Neural cell (in vitro differentiated cells): ENCODE measurements around the gene BCL2L2. TPM values are rescaled to one million over a fixed set of nuclear protein-coding genes. Genes with fewer than 3 reads are reported as not detected.
"Not testable (repeated sequence)": the region's sequence is repeated elsewhere in the genome, so short reads cannot be mapped to it uniquely, and the experiment has no call there.

Experiments
- H2AFZ ChIP-seq: fragments of 200-600, 300-800 bp; sonication (generic), shearing (Covaris generic); 2 replicates; pipeline ENCODE4 v1.6.0; 2014; ENCODE audit warnings: low read depth, mild to moderate bottlenecking, antibody characterized with exemption, low read length, moderate library complexity
- H3F3A ChIP-seq: fragments of 200-600 bp; shearing (Covaris generic); 2 replicates; pipeline ENCODE4 v1.6.1; 2016; ENCODE audit warnings: mild to moderate bottlenecking, moderate library complexity, mixed read lengths, antibody characterized with exemption, low read length; ENCODE audit not compliant: insufficient read depth, poor library complexity, severe bottlenecking
- H3K27ac ChIP-seq: fragments of 200-600, 300-800 bp; sonication (generic), shearing (Covaris generic); 2 replicates; pipeline ENCODE4 v1.5.1; 2014; ENCODE audit warnings: mild to moderate bottlenecking, low read length, moderate library complexity
- H3K27me3 ChIP-seq: fragments of 300-800, 200-600 bp; sonication (generic), shearing (Covaris generic); 2 replicates; pipeline ENCODE4 v1.6.0; 2014; ENCODE audit warnings: mild to moderate bottlenecking, low read depth, low read length, moderate library complexity; ENCODE audit not compliant: insufficient read depth
- H3K36me3 ChIP-seq: fragments of 300-800, 200-600 bp; sonication (generic), shearing (Covaris generic); 2 replicates; pipeline ENCODE4 v1.5.1; 2014; ENCODE audit warnings: mild to moderate bottlenecking, antibody characterized with exemption, low read length, moderate library complexity; ENCODE audit not compliant: insufficient read depth
- H3K4me2 ChIP-seq: fragments of 300-800, 200-600 bp; sonication (generic), shearing (Covaris generic); 2 replicates; pipeline ENCODE4 v1.6.0; 2014; ENCODE audit warnings: mild to moderate bottlenecking, low read length
- H3K4me3 ChIP-seq: fragments of 300-800, 200-600 bp; sonication (generic), shearing (Covaris generic); 2 replicates; pipeline ENCODE4 v1.5.1; 2014; ENCODE audit warnings: mild to moderate bottlenecking, low read length, moderate library complexity
- H3K79me2 ChIP-seq: fragments of 200-600 bp; shearing (Covaris generic); replicated peaks from 2 replicates; pipeline ENCODE4 v1.6.0; 2014; ENCODE audit warnings: mild to moderate bottlenecking, low read length, moderate library complexity; ENCODE audit not compliant: insufficient read depth
- H3K9ac ChIP-seq: fragments of 300-800, 200-600 bp; sonication (generic), shearing (Covaris generic); 2 replicates; pipeline ENCODE4 v1.6.1; 2016; ENCODE audit warnings: mild to moderate bottlenecking, low read length, mixed read lengths
- H3K9me2 ChIP-seq: fragments of 200-600 bp; shearing (Covaris generic); 2 replicates; pipeline ENCODE4 v1.6.1; 2016; ENCODE audit warnings: mild to moderate bottlenecking, low read length, mixed read lengths; ENCODE audit not compliant: insufficient read depth
- H3K9me3 ChIP-seq: fragments of 200-600, 300-800 bp; sonication (generic), shearing (Covaris generic); 2 replicates; pipeline ENCODE4 v1.6.1; 2016; ENCODE audit warnings: mild to moderate bottlenecking, mixed run types, low read length, moderate library complexity, mixed read lengths
- H4K20me1 ChIP-seq: fragments of 200-600 bp; shearing (Covaris generic); 2 replicates; pipeline ENCODE4 v1.6.1; 2016; ENCODE audit warnings: mild to moderate bottlenecking, mixed run types; ENCODE audit not compliant: insufficient read depth
- EP300 ChIP-seq: fragments of 450-650 bp; conservative IDR thresholded peaks from 2 replicates; pipeline ENCODE4 v1.6.1; 2014; ENCODE audit warnings: antibody characterized with exemption, mild to moderate bottlenecking, moderate library complexity; ENCODE audit not compliant: poor library complexity, severe bottlenecking
- EZH2 ChIP-seq: fragments of 200-600, 300-800 bp; shearing (Covaris generic), sonication (generic); IDR thresholded peaks from 2 replicates; pipeline ENCODE4 v1.6.1; 2014; ENCODE audit warnings: antibody characterized with exemption, low read length, borderline replicate concordance, mild to moderate bottlenecking; ENCODE audit not compliant: insufficient read depth, poor library complexity, severe bottlenecking
- MXI1 ChIP-seq: fragments of 450-650 bp; conservative IDR thresholded peaks from 2 replicates; pipeline ENCODE4 v1.6.1; 2014; ENCODE audit warnings: antibody characterized with exemption, mild to moderate bottlenecking; ENCODE audit not compliant: poor library complexity, severe bottlenecking
- POLR2AphosphoS5 ChIP-seq: IDR thresholded peaks from 2 replicates; pipeline ENCODE4 v1.6.1; 2012
- RAD21 ChIP-seq: fragments of 450-650 bp; conservative IDR thresholded peaks from 2 replicates; pipeline ENCODE4 v1.6.1; 2014; ENCODE audit warnings: antibody characterized with exemption, mild to moderate bottlenecking, moderate library complexity
- SMC3 ChIP-seq: fragments of 450-650 bp; conservative IDR thresholded peaks from 2 replicates; pipeline ENCODE4 v1.6.1; 2014; ENCODE audit warnings: antibody characterized with exemption, mild to moderate bottlenecking, moderate library complexity; ENCODE audit not compliant: poor library complexity
- TAF1 ChIP-seq: IDR thresholded peaks from 2 replicates; pipeline ENCODE4 v1.6.1; 2012; ENCODE audit warnings: low read depth
- polyA plus RNA-seq: library from polyadenylated mRNA; depleted of rRNA; stranded (reverse); fragments of >200 nt; gene quantifications from 2 replicates; pipeline ENCODE4 v1.2.3, GENCODE V29; 2014
- TF ChIP-seq, protein P1 (sequence below): IDR thresholded peaks from 2 replicates; pipeline ENCODE4 v1.6.1; 2012; ENCODE audit warnings: borderline replicate concordance
- TF ChIP-seq, protein P2 (sequence below): fragments of 450-650 bp; IDR thresholded peaks from 2 replicates; pipeline ENCODE4 v1.5.1; 2014; ENCODE audit warnings: antibody characterized with exemption, mild to moderate bottlenecking, moderate library complexity; ENCODE audit not compliant: poor library complexity, severe bottlenecking

Gene BCL2L2
- polyA plus RNA-seq, 1 donor from 2014 or later = 35.8 TPM

DNA sequence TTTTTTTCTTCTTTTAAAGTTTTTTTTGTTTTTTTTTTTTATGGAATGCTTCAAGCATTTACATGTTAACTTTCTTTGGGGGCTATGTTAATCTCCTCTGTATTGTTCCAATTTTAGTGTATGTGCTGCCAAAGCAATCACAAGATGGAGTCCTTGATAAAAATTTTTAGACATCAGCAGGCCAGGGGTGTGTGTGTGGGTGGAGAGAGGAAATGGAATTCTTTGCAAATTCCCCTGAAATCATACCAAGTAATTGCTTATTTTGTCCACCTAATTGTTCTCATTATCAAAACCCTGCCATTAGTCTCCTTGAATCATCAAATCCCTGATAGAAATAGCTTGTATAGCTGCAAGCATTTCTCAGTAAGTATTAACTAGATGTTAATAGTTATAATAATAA lies 47.2 kb upstream of the BCL2L2 start:
- Histone ChIP-seq H4K20me1 (no peaks in the 10 kb centered on the region), H3K27ac (no peak overlapping the region), H3K27me3 (no peaks in the 10 kb centered on the region), H2AFZ (no peak overlapping the region), H3K4me3 (no peak overlapping the region), H3K9ac (no peak overlapping the region), H3F3A (no peaks in the 10 kb centered on the region), H3K9me3 (no peaks in the 10 kb centered on the region), H3K4me2 (no peak overlapping the region), H3K36me3 (no peaks in the 10 kb centered on the region), H3K79me2 (no peaks in the 10 kb centered on the region), H3K9me2 (no peaks in the 10 kb centered on the region)
- TF ChIP-seq EP300 (no peak), POLR2AphosphoS5 (no peak), EZH2 (no peak), MXI1 (no peak), TAF1 (no peak), RAD21 (no peak), SMC3 (no peak)
- TF ChIP-seq, protein P1, sequence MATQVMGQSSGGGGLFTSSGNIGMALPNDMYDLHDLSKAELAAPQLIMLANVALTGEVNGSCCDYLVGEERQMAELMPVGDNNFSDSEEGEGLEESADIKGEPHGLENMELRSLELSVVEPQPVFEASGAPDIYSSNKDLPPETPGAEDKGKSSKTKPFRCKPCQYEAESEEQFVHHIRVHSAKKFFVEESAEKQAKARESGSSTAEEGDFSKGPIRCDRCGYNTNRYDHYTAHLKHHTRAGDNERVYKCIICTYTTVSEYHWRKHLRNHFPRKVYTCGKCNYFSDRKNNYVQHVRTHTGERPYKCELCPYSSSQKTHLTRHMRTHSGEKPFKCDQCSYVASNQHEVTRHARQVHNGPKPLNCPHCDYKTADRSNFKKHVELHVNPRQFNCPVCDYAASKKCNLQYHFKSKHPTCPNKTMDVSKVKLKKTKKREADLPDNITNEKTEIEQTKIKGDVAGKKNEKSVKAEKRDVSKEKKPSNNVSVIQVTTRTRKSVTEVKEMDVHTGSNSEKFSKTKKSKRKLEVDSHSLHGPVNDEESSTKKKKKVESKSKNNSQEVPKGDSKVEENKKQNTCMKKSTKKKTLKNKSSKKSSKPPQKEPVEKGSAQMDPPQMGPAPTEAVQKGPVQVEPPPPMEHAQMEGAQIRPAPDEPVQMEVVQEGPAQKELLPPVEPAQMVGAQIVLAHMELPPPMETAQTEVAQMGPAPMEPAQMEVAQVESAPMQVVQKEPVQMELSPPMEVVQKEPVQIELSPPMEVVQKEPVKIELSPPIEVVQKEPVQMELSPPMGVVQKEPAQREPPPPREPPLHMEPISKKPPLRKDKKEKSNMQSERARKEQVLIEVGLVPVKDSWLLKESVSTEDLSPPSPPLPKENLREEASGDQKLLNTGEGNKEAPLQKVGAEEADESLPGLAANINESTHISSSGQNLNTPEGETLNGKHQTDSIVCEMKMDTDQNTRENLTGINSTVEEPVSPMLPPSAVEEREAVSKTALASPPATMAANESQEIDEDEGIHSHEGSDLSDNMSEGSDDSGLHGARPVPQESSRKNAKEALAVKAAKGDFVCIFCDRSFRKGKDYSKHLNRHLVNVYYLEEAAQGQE = no peak
- TF ChIP-seq, protein P2, sequence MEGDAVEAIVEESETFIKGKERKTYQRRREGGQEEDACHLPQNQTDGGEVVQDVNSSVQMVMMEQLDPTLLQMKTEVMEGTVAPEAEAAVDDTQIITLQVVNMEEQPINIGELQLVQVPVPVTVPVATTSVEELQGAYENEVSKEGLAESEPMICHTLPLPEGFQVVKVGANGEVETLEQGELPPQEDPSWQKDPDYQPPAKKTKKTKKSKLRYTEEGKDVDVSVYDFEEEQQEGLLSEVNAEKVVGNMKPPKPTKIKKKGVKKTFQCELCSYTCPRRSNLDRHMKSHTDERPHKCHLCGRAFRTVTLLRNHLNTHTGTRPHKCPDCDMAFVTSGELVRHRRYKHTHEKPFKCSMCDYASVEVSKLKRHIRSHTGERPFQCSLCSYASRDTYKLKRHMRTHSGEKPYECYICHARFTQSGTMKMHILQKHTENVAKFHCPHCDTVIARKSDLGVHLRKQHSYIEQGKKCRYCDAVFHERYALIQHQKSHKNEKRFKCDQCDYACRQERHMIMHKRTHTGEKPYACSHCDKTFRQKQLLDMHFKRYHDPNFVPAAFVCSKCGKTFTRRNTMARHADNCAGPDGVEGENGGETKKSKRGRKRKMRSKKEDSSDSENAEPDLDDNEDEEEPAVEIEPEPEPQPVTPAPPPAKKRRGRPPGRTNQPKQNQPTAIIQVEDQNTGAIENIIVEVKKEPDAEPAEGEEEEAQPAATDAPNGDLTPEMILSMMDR = no peak

DNA sequence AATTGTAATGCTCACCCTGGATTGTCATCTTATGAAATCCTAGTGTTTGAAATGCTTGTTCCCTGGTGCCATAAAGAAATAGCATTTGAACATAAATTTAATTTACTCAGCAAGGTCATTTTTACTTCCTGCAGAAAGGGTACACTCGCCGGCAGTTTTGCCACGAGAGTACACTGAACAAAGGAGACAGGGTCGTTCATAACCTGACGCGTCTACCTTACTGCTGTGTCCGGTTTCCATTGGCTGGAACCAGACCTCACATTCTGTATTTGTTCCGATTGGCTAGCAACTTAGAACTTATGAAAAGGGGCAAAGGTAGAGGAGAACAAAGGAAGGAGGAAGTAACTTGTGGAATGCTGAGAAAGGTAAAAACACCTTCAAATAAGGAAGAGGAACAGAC lies 45.8 kb upstream of the BCL2L2 start:
- H3K4me2 ChIP-seq, H3K27ac ChIP-seq, H3K36me3 ChIP-seq, H3K9me3 ChIP-seq, H2AFZ ChIP-seq, H3K4me3 ChIP-seq, H3K9ac ChIP-seq, H3F3A ChIP-seq, H3K27me3 ChIP-seq, H3K9me2 ChIP-seq, H3K79me2 ChIP-seq, H4K20me1 ChIP-seq: not testable (repeated sequence)

DNA sequence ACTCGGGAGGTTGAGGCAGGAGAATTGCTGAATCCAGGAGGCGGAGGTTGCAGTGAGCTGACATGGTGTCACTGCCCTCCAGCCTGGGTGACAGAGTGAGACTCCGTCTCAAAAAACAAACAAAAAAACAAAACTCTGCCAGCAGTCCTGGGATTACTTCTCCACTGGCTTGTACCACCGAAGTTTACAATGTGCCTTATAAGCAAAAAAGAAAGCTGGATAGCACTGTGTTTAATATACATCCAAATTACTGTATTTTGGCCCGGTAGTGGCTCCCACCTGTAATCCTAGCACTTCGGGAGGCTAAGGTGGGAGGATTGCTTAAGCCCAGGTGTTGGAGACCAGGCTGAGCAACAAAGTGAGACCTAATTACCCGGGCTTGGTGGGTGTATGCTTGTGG lies 37.4 kb upstream of the BCL2L2 start:
- H3K36me3 ChIP-seq = no peaks in the 10 kb centered on the region
- H3K27me3 ChIP-seq = no peaks in the 10 kb centered on the region
- H3K9me2 ChIP-seq = no peaks in the 10 kb centered on the region

More for the DNA sequence above, 37.4 kb upstream of the BCL2L2 start:
- H3F3A ChIP-seq = no peaks in the 10 kb centered on the region
- no peak overlapping the region for H3K27ac ChIP-seq
- TF ChIP-seq POLR2AphosphoS5 = no peak
- TF ChIP-seq, protein P2 = no peak
- no peak for TF ChIP-seq TAF1
- TF ChIP-seq, protein P1 = no peak
- no peak for TF ChIP-seq RAD21
- TF ChIP-seq MXI1 = no peak
- no peak for TF ChIP-seq SMC3
- no peak for TF ChIP-seq EP300
- no peak for TF ChIP-seq EZH2
- no peak overlapping the region for H3K4me3 ChIP-seq
- H2AFZ ChIP-seq = no peak overlapping the region
- no peak overlapping the region for H3K9ac ChIP-seq
- H3K4me2 ChIP-seq = no peak overlapping the region
- H3K9me3 ChIP-seq = no peaks in the 10 kb centered on the region
- no peaks in the 10 kb centered on the region for H3K79me2 ChIP-seq
- H4K20me1 ChIP-seq = no peaks in the 10 kb centered on the region
